ENCODE results near the gene CDHR1. TPM values are rescaled to one million over a fixed set of nuclear protein-coding genes. Genes with fewer than 3 reads are reported as not detected.

The CDHR1 gene
- total and polyA plus RNA-seq, 2 of the 8 experiments (the other 6 are each of a cell fraction or from before 2014, with no cell fraction given), result 3.9 to 10.5 TPM

- POLR2A ChIA-PET (ENCODE audit: partially characterized antibody), result interaction anchor here (1.1 kb wide), 1 partner anchor 328 kb away, joined by 3 read pairs; no protein-coding TSS in a partner anchor
- H2AFZ ChIP-seq (ENCODE audit: low read length), result peak overlapping the region; percentile 63; the same call in 1 of the 2 replicates
- H3K23me2 ChIP-seq (ENCODE audit: low read depth, low read length), result no peaks in the 10 kb centered on the region; the same call in 1 of the 2 replicates
- no peaks in the 10 kb centered on the region for H3K79me2 ChIP-seq (ENCODE audit: control insufficient read depth in 1 of 2, insufficient read depth in 2 of 2, low read length in 2 of 2)
- CTCF ChIA-PET (ENCODE audit: partially characterized antibody), result interaction anchor here (0.5 to 3.1 kb wide), 31 partner anchors 9 to 399 kb away, joined by 3 to 44 read pairs (median 5); partner anchors contain the start of genes LRIT2 and RGR
- H3K36me3 ChIP-seq (ENCODE audit: control insufficient read depth in 2 of 4, insufficient read depth in 4 of 4, low read length in 3 of 4), result no peaks in the 10 kb centered on the region
- no peak overlapping the region for H2BK20ac ChIP-seq (ENCODE audit: low read length)
- H3K4me2 ChIP-seq (ENCODE audit: insufficient read depth in 1 of 2, low read depth in 2 of 2, low read length in 2 of 2), result peak overlapping the region; percentile 3 to 46; a peak in 2 of 4 replicates
- H3K27me3 ChIP-seq (replicated peaks in 1 of 4; ENCODE audit: control insufficient read depth in 3 of 4, extremely low read depth in 1 of 4, insufficient read depth in 3 of 4, low read length in 3 of 4), result peaks cover 0 to 10% (median 7%) of the 10 kb centered on the region in 4 experiments; a peak in 5 of 7 replicates
- H2BK15ac ChIP-seq (ENCODE audit: low read length), result no peak overlapping the region
- no peak overlapping the region for H2BK5ac ChIP-seq (ENCODE audit: low read depth, low read length)
- no peak overlapping the region for H4K91ac ChIP-seq (replicated peaks; ENCODE audit: insufficient read length, low read length)
- no peak overlapping the region for H3K9ac ChIP-seq (replicated peaks in 1 of 4; ENCODE audit: extremely low read depth in 1 of 4, low read depth in 3 of 4, low read length in 3 of 4)
- no peak overlapping the region for H3K56ac ChIP-seq (replicated peaks; ENCODE audit: insufficient read length, low read depth, low read length)
- FAIRE-seq, result no peak
- H3K4me1 ChIP-seq (replicated peaks in 1 of 4; ENCODE audit: control insufficient read depth in 3 of 4, insufficient read depth in 4 of 4, low read length in 3 of 4), result peaks cover 0 to 2% (median 0%) of the 10 kb centered on the region in 4 experiments; a peak in 3 of 7 replicates
- no peak overlapping the region for H3K4ac ChIP-seq (replicated peaks; ENCODE audit: insufficient read length, low read depth, low read length)
- no peak overlapping the region for H2AK5ac ChIP-seq (ENCODE audit: low read depth, low read length)
- no peak overlapping the region for H4K5ac ChIP-seq (ENCODE audit: insufficient read length, low read depth, low read length)
- peak overlapping the region; percentile 90 for H4K8ac ChIP-seq (ENCODE audit: extremely low read depth, insufficient read depth, low read length)
- 58% methylated on average over 32 of the region's 52 CpGs; no CpG with 5 or more reads in 1 of the 2 experiments for whole genome bisulfite sequencing, 2 experiments (ENCODE audit: extremely low coverage in 1 of 2, insufficient coverage in 1 of 2, insufficient read length in 1 of 2, insufficient replicate concordance in 2 of 2, low coverage in 1 of 2, low lambda C conversion rate in 2 of 2, missing lambda C conversion rate in 1 of 2)
- H2BK120ac ChIP-seq (replicated peaks; ENCODE audit: low read depth, low read length), result no peak overlapping the region
- no peak overlapping the region; a peak in 1 of 8 replicates for H3K4me3 ChIP-seq (ENCODE audit: extremely low read depth in 1 of 4, insufficient read depth in 2 of 4, low read depth in 3 of 4, low read length in 4 of 4)
- H3K14ac ChIP-seq (ENCODE audit: insufficient read length), result no peak overlapping the region
- peak overlapping the region; percentile 60; the same call in 1 of the 2 replicates for H3K18ac ChIP-seq (ENCODE audit: extremely low read depth, low read length)
- H4K20me1 ChIP-seq (replicated peaks in 1 of 2; ENCODE audit: control insufficient read depth in 1 of 2, insufficient read depth in 2 of 2, low read length in 2 of 2), result no peaks in the 10 kb centered on the region
- no peak overlapping the region for H2BK12ac ChIP-seq (ENCODE audit: low read depth, low read length)
- H3K27ac ChIP-seq (ENCODE audit: low read depth, low read length), result no peak overlapping the region
- no peak overlapping the region for H3K23ac ChIP-seq (ENCODE audit: insufficient read length)
- no peaks in the 10 kb centered on the region for H3K79me1 ChIP-seq (ENCODE audit: low read depth, low read length)
- DNase-seq (ENCODE audit: low read depth in 1 of 2, low spot score in 2 of 2), result peak; percentile 38 to 94
- no peaks in the 10 kb centered on the region for H3K9me3 ChIP-seq (ENCODE audit: insufficient read depth in 2 of 2, low read depth in 1 of 2, low read length in 1 of 2)
- TF ChIP-seq SP2 (IDR thresholded peaks at IDR 0.05; ENCODE audit: low read length) (no peak), RAD21 (IDR thresholded peaks at IDR 0.05 in 1 of 2, conservative IDR thresholded peaks at IDR 0.05 in 1 of 2; ENCODE audit: low read depth in 2 of 2, low read length in 2 of 2) (peak; percentile 37 to 56; a peak in 3 of 4 replicates), EZH2 (IDR thresholded peaks at IDR 0.05; ENCODE audit: low read depth, low read length, severe bottlenecking) (no peak), SIN3A (conservative IDR thresholded peaks at IDR 0.05 in 1 of 2, IDR thresholded peaks at IDR 0.05 in 1 of 2; ENCODE audit: low read depth in 1 of 2, low read length in 2 of 2) (no peak), YY1 (IDR thresholded peaks at IDR 0.05; ENCODE audit: low read depth, low read length) (no peak), RFX5 (IDR thresholded peaks at IDR 0.05; ENCODE audit: borderline replicate concordance, low read depth, low read length) (no peak), KDM4A (IDR thresholded peaks at IDR 0.05; ENCODE audit: low read depth, low read length, severe bottlenecking) (no peak), ATF2 (IDR thresholded peaks at IDR 0.05; ENCODE audit: low read length) (no peak)
Measured at GRCh38 chr10:84237199-84238051, 43.1 kb downstream of the CDHR1 start.

Data from H1 (cell line).